Ascending aorta (tissue), 2 donors: ENCODE results near the gene KXD1. TPM values are rescaled to one million over a fixed set of nuclear protein-coding genes. Genes with fewer than 3 reads are reported as not detected.

Experiments used
- DNase-seq, 2 donors: peaks; one replicate each; pipeline ENCODE4 v3.0.0-alpha.2; 2019; ENCODE audit warnings: low spot score in 2 of 2
- H3K27ac ChIP-seq, 2 donors: fragments of 200-600 bp; sonication (generic); one replicate each; pipeline ENCODE4 v1.5.1; 2016 to 2017; ENCODE audit warnings: mild to moderate bottlenecking in 1 of 2
- H3K27me3 ChIP-seq: fragments of 200-600 bp; sonication (generic); one replicate; pipeline ENCODE4 v1.5.1; 2017
- H3K36me3 ChIP-seq, 2 donors: fragments of 200-600 bp; sonication (generic); one replicate each; pipeline ENCODE4 v1.5.1; 2016
- H3K4me1 ChIP-seq, 2 donors: fragments of 200-600 bp; sonication (generic); one replicate each; pipeline ENCODE4 v1.5.1; 2016 to 2017; ENCODE audit warnings: mild to moderate bottlenecking in 1 of 2
- H3K4me3 ChIP-seq, 2 donors: fragments of 200-600 bp; sonication (generic); one replicate each; pipeline ENCODE4 v1.5.1; 2016 to 2017; ENCODE audit warnings: mild to moderate bottlenecking in 1 of 2
- H3K9me3 ChIP-seq, 2 donors: fragments of 200-600 bp; sonication (generic); one replicate each; pipeline ENCODE4 v1.5.1; 2016
- CTCF ChIP-seq, 3 experiments: fragments of 200-600 bp in 2 of 3; fragments of 450-650 bp in 1 of 3; sonication (generic) in 2 of 3; IDR thresholded peaks; one replicate each; pipeline ENCODE4 v1.5.1; 2016 to 2019; ENCODE audit warnings: antibody characterized with exemption in 3 of 3, mild to moderate bottlenecking in 1 of 3, moderate library complexity in 1 of 3
- intact Hi-C: fragments of 100-400 bp; cut with DNase I; formaldehyde crosslinking; loops from one replicate; pipeline ENCODE4 v1.15.1; 2023
- total RNA-seq: library from RNA; depleted of rRNA; stranded (reverse); fragments of >200 nt; gene quantifications from one replicate; pipeline ENCODE4 v1.1.0, GENCODE V29; 2016

KXD1 gene
- total RNA-seq, 1 donor from 2014 or later, result 178 TPM

- intact Hi-C loops, result no loop called here
- H3K27ac ChIP-seq, result no peak overlapping the region
- no peak for TF ChIP-seq CTCF (IDR thresholded peaks at IDR 0.05)
- no peak for DNase-seq
- H3K9me3 ChIP-seq, result no peaks in the 10 kb centered on the region
- no peak overlapping the region for H3K4me3 ChIP-seq
- H3K27me3 ChIP-seq, result no peaks in the 10 kb centered on the region
- H3K36me3 ChIP-seq, result peaks cover 11 to 20% of the 10 kb centered on the region in 2 donors
- no peaks in the 10 kb centered on the region for H3K4me1 ChIP-seq
Observed at GRCh38 chr19:18580311-18580710, 22.6 kb downstream of the KXD1 start.

- no peaks in the 10 kb centered on the region for H3K27me3 ChIP-seq
- H3K36me3 ChIP-seq, result peaks cover 5 to 8% of the 10 kb centered on the region in 2 donors
- peaks cover 6 to 9% of the 10 kb centered on the region in 2 donors for H3K4me1 ChIP-seq
- intact Hi-C loops, result no loop called here
- TF ChIP-seq CTCF (IDR thresholded peaks at IDR 0.05), result peak in 1 of 3 experiments; percentile 6
- no peak for DNase-seq
- H3K9me3 ChIP-seq, result no peaks in the 10 kb centered on the region
- H3K4me3 ChIP-seq, result no peak overlapping the region
- no peak overlapping the region for H3K27ac ChIP-seq
Observed at GRCh38 chr19:18586306-18586705, 28.6 kb downstream of the KXD1 start.

GRCh38 chr19:18587561-18587960 is 29.9 kb downstream of the KXD1 start:
- DNase-seq, result no peak
- H3K36me3 ChIP-seq, result peaks cover 5 to 8% of the 10 kb centered on the region in 2 donors
- no peaks in the 10 kb centered on the region for H3K9me3 ChIP-seq
- H3K4me1 ChIP-seq, result peaks cover 6 to 9% of the 10 kb centered on the region in 2 donors
- intact Hi-C loops, result no loop called here
- H3K27ac ChIP-seq, result peak overlapping the region in 1 of 2 donors; percentile 81
- no peaks in the 10 kb centered on the region for H3K27me3 ChIP-seq
- TF ChIP-seq CTCF (IDR thresholded peaks at IDR 0.05), result no peak
- no peak overlapping the region for H3K4me3 ChIP-seq

- no peak for TF ChIP-seq CTCF (IDR thresholded peaks at IDR 0.05)
- DNase-seq, result no peak
- Histone ChIP-seq H3K36me3 (peaks cover 5 to 8% of the 10 kb centered on the region in 2 donors), H3K4me3 (peak overlapping the region; percentile 83 to 87), H3K4me1 (peaks cover 6 to 9% of the 10 kb centered on the region in 2 donors), H3K27me3 (no peaks in the 10 kb centered on the region), H3K9me3 (no peaks in the 10 kb centered on the region), H3K27ac (peak overlapping the region; percentile 81)
- intact Hi-C loops, result loop anchor here (2.0 kb wide), 1 partner anchor 137 kb away; no protein-coding TSS in a partner anchor
Observed at GRCh38 chr19:18587962-18588610, 30.4 kb downstream of the KXD1 start.

- peak in 1 of 2 donors; percentile 90 for DNase-seq
- peak; percentile 85 to 86 (median 86) for TF ChIP-seq CTCF (IDR thresholded peaks at IDR 0.05)
- Histone ChIP-seq H3K4me3 (peak within 1 kb of the TSS; percentile 83 to 87), H3K27me3 (no peaks in the 10 kb centered on the region), H3K36me3 (peaks cover 5 to 8% of the 10 kb centered on the region in 2 donors), H3K4me1 (peaks cover 6 to 12% of the 10 kb centered on the region in 2 donors), H3K9me3 (no peaks in the 10 kb centered on the region), H3K27ac (peak within 1 kb of the TSS; percentile 81)
- intact Hi-C loops, result loop anchor here (2.0 kb wide), 1 partner anchor 138 kb away; no protein-coding TSS in a partner anchor
Observed at GRCh38 chr19:18588611-18589379, 31.1 kb downstream of the KXD1 start, which contains the start of gene REX1BD. TSS of gene REX1BD (plus strand) at chr19:18588798. CDS start at chr19:18588802, 4 bp downstream.
